NCI-H2171 (cell line): ENCODE data around the gene ADAMTS17.

Experiments
- DNase-seq: peaks from one replicate; lab custom pipeline; 2025; lab: John Stamatoyannopoulos, UW

ADAMTS17 gene

GRCh38 chr15:100199711-100200286 lies 142.0 kb downstream of the ADAMTS17 start:
- no peak for DNase-seq

- DNase-seq: no peak
Observed at GRCh38 chr15:100198442-100198841, 143.3 kb downstream of the ADAMTS17 start.

DNA sequence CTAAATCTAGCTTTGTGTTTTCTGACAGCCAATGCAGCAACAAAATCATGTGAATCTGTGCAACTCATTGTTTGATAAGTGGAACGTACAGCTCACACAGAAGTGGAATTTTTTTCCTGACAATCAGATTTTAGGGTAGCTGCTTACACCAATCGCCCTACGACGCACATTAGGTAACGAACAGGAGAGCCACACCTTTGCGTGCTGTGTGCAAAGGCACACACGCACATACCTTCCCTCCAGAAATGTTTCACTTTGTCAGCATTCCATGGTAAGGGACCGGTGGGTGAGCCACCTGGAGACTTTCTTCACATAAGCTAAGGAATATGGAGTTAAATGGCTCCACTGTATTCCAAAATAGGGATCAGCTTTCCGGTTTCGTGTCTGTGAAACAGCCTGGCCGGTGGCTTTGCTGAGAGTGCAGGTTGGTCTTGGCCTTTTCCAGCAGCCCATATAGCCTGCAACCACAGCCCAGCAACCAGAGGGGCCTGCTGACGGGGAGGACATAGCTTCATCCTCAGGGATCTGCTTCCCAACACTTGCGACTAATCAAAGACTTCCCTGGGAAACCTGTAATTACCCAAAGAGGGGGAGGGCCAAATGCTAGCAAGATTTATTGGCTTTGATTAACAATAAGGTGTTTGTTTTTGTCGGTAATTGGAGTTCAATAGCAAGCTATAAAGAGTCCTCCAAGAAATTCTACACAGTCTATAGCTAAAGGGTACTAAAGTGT lies 145.3 kb downstream of the ADAMTS17 start:
- DNase-seq: no peak

DNA sequence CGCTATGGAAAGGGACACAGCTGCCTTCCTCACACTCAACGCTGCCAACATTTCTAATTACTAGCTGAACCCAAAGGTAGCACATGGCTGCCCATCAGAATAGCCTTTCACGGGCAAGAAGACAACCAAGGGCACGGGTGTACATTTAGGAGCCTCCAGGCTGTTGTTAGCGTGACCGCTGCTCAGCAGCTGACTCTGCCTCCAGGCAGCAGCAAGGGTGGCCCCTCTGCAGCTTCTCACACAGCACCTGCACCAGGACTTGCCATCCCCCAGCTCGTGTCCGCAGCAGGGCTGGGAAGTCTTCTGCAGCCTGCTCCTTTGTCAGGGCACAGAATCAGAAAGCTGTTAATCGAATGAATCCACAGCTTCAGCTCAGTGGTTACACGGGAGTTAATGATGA lies 146.8 kb downstream of the ADAMTS17 start:
- DNase-seq: no peak

DNA sequence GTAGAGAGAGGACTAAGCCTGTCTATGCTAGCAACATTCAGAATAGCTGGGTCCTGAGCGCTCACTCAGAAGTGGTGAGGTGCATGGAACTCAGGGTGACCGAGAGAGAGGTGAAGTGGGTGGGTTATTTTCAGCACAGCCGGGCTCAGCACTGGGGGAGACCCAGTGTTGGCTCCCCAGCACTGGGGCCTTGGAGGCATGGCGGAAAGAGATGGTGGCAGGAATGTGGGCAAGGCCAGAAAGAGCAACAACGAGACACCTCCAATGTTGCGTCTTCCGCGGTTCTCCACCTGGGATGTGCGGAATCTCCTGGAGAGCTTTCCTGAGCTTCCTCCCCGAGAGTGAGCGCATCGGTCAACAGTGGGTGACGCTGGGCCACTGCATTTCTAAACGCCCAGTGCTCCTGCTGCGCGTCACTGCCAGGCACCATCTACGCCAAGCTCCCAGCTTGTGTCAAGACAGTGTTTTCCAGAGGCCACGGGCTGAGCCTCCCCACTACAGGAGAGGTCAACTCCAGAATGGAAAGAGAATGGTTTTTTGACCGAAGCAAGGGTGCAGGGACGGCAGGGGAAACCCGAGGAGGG lies 148.4 kb downstream of the ADAMTS17 start:
- DNase-seq: no peak

- no peak for DNase-seq
Observed at GRCh38 chr15:100192097-100193080, 149.4 kb downstream of the ADAMTS17 start.

DNA sequence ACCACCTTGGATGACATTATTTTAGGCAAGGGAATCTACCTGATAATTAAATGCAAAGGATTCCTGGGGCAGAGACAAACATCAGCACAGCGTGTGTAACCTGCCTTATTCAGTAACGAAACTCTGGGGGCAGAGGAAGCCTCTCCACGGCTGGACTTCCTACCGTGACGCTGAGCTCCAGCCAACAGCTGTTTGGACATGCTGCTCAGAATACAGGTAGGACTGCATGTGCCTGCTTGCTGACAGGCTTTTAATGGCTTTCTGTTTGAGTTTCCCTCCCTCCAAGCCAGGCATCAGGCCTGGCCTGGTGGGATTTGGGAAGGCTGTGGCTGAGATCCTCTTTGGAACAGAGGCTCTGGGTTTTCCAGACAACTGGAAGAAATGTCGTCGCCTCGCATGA lies 150.6 kb downstream of the ADAMTS17 start:
- no peak for DNase-seq

GRCh38 chr15:100190675-100191074 lies 151.1 kb downstream of the ADAMTS17 start:
- DNase-seq: no peak

GRCh38 chr15:100189849-100190248 lies 151.9 kb downstream of the ADAMTS17 start:
- no peak for DNase-seq

DNA sequence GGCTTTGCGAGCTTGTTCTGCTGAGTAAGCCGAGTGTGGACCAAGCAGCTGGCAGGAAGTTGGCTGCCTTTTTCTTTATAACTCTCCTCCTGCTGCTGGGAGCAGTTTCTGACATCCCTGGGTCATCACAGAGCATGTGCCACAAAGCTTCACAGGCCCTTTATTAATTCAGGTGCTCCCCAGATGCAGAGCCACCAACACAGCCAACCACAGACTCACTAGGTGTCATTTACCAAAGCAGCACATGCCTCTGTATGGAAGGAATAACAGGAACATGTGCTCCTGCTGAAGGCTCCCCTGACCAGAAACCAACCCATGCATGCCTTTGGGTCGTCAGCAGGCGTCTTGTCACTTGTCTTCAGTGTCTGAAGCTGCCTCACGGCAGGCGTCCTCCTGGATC lies 152.5 kb downstream of the ADAMTS17 start:
- no peak for DNase-seq

DNA sequence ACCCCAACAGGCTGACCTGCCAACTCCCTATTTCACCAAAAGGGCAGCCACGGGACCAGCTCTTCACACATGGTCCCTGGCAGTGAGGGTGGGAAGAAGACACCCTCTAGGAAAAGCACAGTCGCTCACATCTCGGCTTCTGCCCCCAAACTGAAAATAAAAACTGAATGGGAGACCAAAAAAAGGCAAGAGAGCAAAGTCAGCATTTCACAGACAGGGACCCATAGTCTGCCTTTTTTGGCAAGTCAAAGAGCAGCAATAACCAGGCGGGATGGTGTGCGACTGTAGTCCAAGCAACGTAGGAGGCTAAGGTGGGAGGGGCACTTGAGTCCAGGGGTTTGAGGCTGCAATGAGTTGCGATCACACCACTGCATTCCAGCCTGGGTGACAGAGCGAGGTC lies 154.1 kb downstream of the ADAMTS17 start:
- DNase-seq: no peak

GRCh38 chr15:100186960-100187359 lies 154.8 kb downstream of the ADAMTS17 start:
- no peak for DNase-seq

GRCh38 chr15:100186366-100186765 lies 155.4 kb downstream of the ADAMTS17 start:
- no peak for DNase-seq

DNA sequence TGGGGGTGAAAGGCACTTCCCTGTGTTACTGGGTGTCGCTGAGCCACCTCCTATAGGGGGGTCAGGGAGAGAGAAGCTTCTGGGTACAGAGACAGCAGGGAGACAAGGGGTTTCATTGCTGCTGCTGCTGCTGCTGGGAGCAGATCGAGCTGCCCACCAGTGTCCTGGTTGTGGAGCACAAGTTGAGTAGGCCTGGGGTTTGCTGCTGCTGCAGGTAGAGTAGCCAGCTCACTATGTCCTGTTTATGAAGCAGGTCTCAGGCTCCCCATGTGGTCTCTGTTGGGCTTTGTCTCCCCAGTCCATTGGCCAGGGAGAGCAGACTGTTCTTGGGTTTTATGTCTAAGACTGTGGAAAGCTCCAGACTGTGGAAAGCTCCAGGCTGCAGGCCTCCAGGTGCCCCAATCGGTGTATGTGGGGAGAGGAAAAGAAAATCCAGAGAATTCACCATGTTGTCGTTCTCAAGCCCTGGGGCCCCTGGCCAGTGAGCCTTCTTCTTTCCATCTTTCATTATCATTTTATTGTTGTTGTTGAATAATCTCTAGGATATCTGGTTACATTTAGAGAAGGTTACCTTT lies 157.8 kb downstream of the ADAMTS17 start:
- no peak for DNase-seq

DNA sequence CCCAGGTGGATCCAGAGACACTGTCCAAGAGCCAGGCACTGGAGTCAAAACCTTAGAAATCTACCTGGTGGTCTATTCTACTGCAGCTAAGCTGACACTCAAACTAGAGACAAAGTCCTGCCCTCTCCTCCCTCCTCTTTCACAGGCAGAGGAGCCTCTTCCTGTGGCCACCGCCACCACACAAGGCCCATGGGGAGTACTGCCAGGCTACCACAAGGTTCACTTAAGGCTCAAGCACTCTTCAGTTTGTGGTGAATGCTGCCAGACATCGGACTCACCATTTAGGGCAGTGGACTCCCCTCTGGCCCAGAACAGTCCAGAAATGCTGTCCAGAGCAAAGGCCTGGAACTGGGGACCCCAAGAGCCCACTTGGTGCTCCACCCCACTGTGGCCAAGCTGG lies 160.9 kb downstream of the ADAMTS17 start:
- no peak for DNase-seq

DNA sequence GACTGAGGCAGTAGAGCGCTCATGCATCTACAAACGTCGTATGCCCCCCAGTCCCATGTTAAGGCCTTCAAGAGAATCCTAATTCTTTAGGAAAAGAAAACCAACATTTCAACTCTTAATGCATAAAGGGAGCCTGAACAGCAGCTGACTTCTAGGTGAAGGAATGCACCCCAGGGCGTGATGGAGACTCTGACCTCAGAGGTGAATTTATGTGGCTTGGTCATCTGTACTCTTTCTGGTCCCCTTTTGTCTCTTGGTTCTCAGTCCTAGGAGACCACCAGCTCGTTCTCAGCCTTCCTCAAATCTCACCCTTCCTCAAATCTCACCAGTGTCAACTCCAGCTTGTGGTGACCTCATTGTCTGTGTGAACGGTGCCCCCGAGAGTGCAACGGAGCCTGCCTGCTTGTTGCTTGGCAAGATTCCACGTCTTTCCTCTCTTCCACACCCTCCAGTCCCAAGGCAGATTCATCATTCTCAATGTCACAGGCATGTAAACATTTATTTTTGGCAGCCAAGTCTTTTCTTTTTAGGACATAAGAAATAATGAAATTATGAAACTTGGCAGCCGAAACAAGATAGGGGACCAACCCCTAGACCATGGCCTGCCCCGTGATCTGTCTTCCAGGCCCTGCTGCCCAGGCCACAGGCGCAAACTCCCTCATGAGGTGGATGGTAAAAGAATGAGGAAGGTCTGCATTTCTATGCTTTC lies 166.2 kb downstream of the ADAMTS17 start:
- no peak for DNase-seq

DNA sequence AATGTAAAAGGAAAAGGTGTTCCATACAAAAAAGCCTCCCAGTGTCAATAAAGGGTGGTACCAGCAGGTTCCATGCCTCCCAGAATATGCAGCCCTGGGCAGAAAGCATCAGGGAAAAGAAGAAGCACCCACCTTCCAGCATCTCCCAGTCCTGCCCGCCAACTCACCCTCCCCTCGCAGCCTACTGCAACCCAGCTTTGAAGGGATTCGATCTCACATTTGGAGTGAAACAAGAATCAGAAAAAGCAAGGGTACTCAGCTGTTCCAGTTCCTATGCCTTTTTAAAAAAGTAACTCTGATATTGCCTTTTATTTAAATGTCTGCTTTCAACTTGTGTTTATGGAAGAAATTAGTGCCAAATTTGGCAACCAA lies 166.9 kb downstream of the ADAMTS17 start:
- DNase-seq: no peak

GRCh38 chr15:100174159-100174903 lies 167.4 kb downstream of the ADAMTS17 start:
- DNase-seq: no peak

- DNase-seq: no peak
Observed at GRCh38 chr15:100172356-100173024, 169.3 kb downstream of the ADAMTS17 start.

- no peak for DNase-seq
Observed at GRCh38 chr15:100171411-100171810, 170.4 kb downstream of the ADAMTS17 start.
